Fibroblast of lung (primary cell): ENCODE data around the gene COL11A2.

ENCODE experiments used
- CTCF ChIP-seq, 2 donors: IDR thresholded peaks in 1 of 2; conservative IDR thresholded peaks in 1 of 2; 1 replicate in 1 of 2; 2 replicates in 1 of 2; pipeline ENCODE4 v1.5.1; 2011 to 2012; ENCODE audit warnings: low read length in 2 of 2, control low read depth in 1 of 2, inconsistent platforms in 1 of 2, low read depth in 1 of 2, mild to moderate bottlenecking in 1 of 2
- EZH2 ChIP-seq: IDR thresholded peaks from 2 replicates; pipeline ENCODE4 v1.5.1; 2012; ENCODE audit warnings: low read length, control low read depth, mild to moderate bottlenecking; ENCODE audit errors: missing control alignments

GRCh38 chr6:33171880-33172687 is 20.2 kb downstream of the COL11A2 start:
- TF ChIP-seq CTCF (conservative IDR thresholded peaks at IDR 0.05 in 1 of 2, IDR thresholded peaks at IDR 0.05 in 1 of 2; ENCODE audit: low read depth in 1 of 2, low read length in 2 of 2) (no peak), EZH2 (no peak)
